ENCODE results near the gene LARGE1.

Gene LARGE1

GRCh38 chr22:33600113-33600512, 320.2 kb downstream of the LARGE1 start:
- H3K27ac ChIP-seq (ENCODE audit: low read depth, low read length), result no peak overlapping the region
- H3K27me3 ChIP-seq (ENCODE audit: low read length), result no peaks in the 10 kb centered on the region
- no peak overlapping the region for H3K4me2 ChIP-seq (ENCODE audit: low read depth, low read length, poor library complexity, severe bottlenecking)
- no peaks in the 10 kb centered on the region for H3K9me3 ChIP-seq (ENCODE audit: insufficient read depth, low read length)
- no peaks in the 10 kb centered on the region for H3K9me2 ChIP-seq (replicated peaks; ENCODE audit: insufficient read depth, low read length)
- no peak overlapping the region for H3K9ac ChIP-seq (ENCODE audit: low read length)
- TF ChIP-seq EZH2phosphoT487 (conservative IDR thresholded peaks at IDR 0.05; ENCODE audit: low read length), result no peak
- TF ChIP-seq, protein P1, sequence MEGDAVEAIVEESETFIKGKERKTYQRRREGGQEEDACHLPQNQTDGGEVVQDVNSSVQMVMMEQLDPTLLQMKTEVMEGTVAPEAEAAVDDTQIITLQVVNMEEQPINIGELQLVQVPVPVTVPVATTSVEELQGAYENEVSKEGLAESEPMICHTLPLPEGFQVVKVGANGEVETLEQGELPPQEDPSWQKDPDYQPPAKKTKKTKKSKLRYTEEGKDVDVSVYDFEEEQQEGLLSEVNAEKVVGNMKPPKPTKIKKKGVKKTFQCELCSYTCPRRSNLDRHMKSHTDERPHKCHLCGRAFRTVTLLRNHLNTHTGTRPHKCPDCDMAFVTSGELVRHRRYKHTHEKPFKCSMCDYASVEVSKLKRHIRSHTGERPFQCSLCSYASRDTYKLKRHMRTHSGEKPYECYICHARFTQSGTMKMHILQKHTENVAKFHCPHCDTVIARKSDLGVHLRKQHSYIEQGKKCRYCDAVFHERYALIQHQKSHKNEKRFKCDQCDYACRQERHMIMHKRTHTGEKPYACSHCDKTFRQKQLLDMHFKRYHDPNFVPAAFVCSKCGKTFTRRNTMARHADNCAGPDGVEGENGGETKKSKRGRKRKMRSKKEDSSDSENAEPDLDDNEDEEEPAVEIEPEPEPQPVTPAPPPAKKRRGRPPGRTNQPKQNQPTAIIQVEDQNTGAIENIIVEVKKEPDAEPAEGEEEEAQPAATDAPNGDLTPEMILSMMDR (IDR thresholded peaks at IDR 0.05; ENCODE audit: insufficient read depth, low read length, poor library complexity, severe bottlenecking), result no peak
- no peaks in the 10 kb centered on the region for H3F3A ChIP-seq (ENCODE audit: insufficient read depth)
- no peak overlapping the region for H3K4me3 ChIP-seq (ENCODE audit: insufficient read depth, low read length, poor library complexity, severe bottlenecking)
- H2AFZ ChIP-seq (ENCODE audit: low read depth, low read length, severe bottlenecking), result no peak overlapping the region
- no peaks in the 10 kb centered on the region for H4K20me1 ChIP-seq (ENCODE audit: low read depth, low read length)
- H3K36me3 ChIP-seq (ENCODE audit: low read length), result no peaks in the 10 kb centered on the region
- H3K79me2 ChIP-seq (ENCODE audit: insufficient read depth, low read length), result no peaks in the 10 kb centered on the region

- no peaks in the 10 kb centered on the region for H3K9me2 ChIP-seq (replicated peaks; ENCODE audit: insufficient read depth, low read length)
- no peaks in the 10 kb centered on the region for H3K79me2 ChIP-seq (ENCODE audit: insufficient read depth, low read length)
- TF ChIP-seq, protein P1 (IDR thresholded peaks at IDR 0.05; ENCODE audit: insufficient read depth, low read length, poor library complexity, severe bottlenecking), result no peak
- TF ChIP-seq EZH2phosphoT487 (conservative IDR thresholded peaks at IDR 0.05; ENCODE audit: low read length), result no peak
- no peak overlapping the region for H3K4me3 ChIP-seq (ENCODE audit: insufficient read depth, low read length, poor library complexity, severe bottlenecking)
- H3K27me3 ChIP-seq (ENCODE audit: low read length), result no peaks in the 10 kb centered on the region
- no peak overlapping the region for H2AFZ ChIP-seq (ENCODE audit: low read depth, low read length, severe bottlenecking)
- no peak overlapping the region for H3K4me2 ChIP-seq (ENCODE audit: low read depth, low read length, poor library complexity, severe bottlenecking)
- H3K36me3 ChIP-seq (ENCODE audit: low read length), result no peaks in the 10 kb centered on the region
- H3K27ac ChIP-seq (ENCODE audit: low read depth, low read length), result no peak overlapping the region
- no peaks in the 10 kb centered on the region for H3K9me3 ChIP-seq (ENCODE audit: insufficient read depth, low read length)
- H4K20me1 ChIP-seq (ENCODE audit: low read depth, low read length), result no peaks in the 10 kb centered on the region
- no peaks in the 10 kb centered on the region for H3F3A ChIP-seq (ENCODE audit: insufficient read depth)
- H3K9ac ChIP-seq (ENCODE audit: low read length), result no peak overlapping the region
These were observed 320.7 kb downstream of the LARGE1 start for GRCh38 chr22:33599596-33599995.

GRCh38 chr22:33598821-33599220, 321.5 kb downstream of the LARGE1 start:
- Histone ChIP-seq H3K9me3 (ENCODE audit: insufficient read depth, low read length) (no peaks in the 10 kb centered on the region), H3K27me3 (ENCODE audit: low read length) (no peaks in the 10 kb centered on the region), H3K79me2 (ENCODE audit: insufficient read depth, low read length) (no peaks in the 10 kb centered on the region), H3K4me3 (ENCODE audit: insufficient read depth, low read length, poor library complexity, severe bottlenecking) (no peak overlapping the region), H3K4me2 (ENCODE audit: low read depth, low read length, poor library complexity, severe bottlenecking) (no peak overlapping the region), H3K27ac (ENCODE audit: low read depth, low read length) (no peak overlapping the region), H3K36me3 (ENCODE audit: low read length) (no peaks in the 10 kb centered on the region), H2AFZ (ENCODE audit: low read depth, low read length, severe bottlenecking) (no peak overlapping the region), H3K9ac (ENCODE audit: low read length) (no peak overlapping the region), H4K20me1 (ENCODE audit: low read depth, low read length) (no peaks in the 10 kb centered on the region), H3K9me2 (replicated peaks; ENCODE audit: insufficient read depth, low read length) (no peaks in the 10 kb centered on the region), H3F3A (ENCODE audit: insufficient read depth) (no peaks in the 10 kb centered on the region)
- TF ChIP-seq, protein P1 (IDR thresholded peaks at IDR 0.05; ENCODE audit: insufficient read depth, low read length, poor library complexity, severe bottlenecking), result no peak
- TF ChIP-seq EZH2phosphoT487 (conservative IDR thresholded peaks at IDR 0.05; ENCODE audit: low read length), result no peak

All from SU-DHL-6 (cell line).